ENCODE data around the gene SMURF1. TPM values are rescaled to one million over a fixed set of nuclear protein-coding genes. Genes with fewer than 3 reads are reported as not detected.

The SMURF1 gene
- total RNA-seq, 4 donors from 2014 or later: 28.2 to 35.4 (median 31.1) TPM

- no peak for DNase-seq (ENCODE audit: low spot score in 2 of 2)
- peak overlapping the region in 1 of 4 donors; percentile 32 for H3K27ac ChIP-seq
- no peak for TF ChIP-seq POLR2A (IDR thresholded peaks at IDR 0.05)
- TF ChIP-seq CTCF (IDR thresholded peaks at IDR 0.05): no peak
- TF ChIP-seq EP300 (IDR thresholded peaks at IDR 0.05): no peak
- H3K36me3 ChIP-seq: peaks cover 4 to 53% (median 7%) of the 10 kb centered on the region in 3 donors
- WGBS, 2 donors: 36 to 37% methylated on average over 3 of the region's 3 CpGs
- H3K27me3 ChIP-seq: no peaks in the 10 kb centered on the region
- H3K4me1 ChIP-seq: peaks cover 0 to 46% (median 2%) of the 10 kb centered on the region in 4 donors
- no peak overlapping the region for H3K4me3 ChIP-seq
- H3K9me3 ChIP-seq: peaks cover 0 to 4% (median 0%) of the 10 kb centered on the region in 4 donors
Observed at GRCh38 chr7:99027241-99027640, 116.7 kb downstream of the SMURF1 start.

- Histone ChIP-seq H3K4me1 (peaks cover 0 to 34% (median 0%) of the 10 kb centered on the region in 4 donors), H3K27ac (peak overlapping the region in 2 of 4 donors; percentile 50 to 73), H3K4me3 (no peak overlapping the region), H3K9me3 (no peaks in the 10 kb centered on the region), H3K27me3 (no peaks in the 10 kb centered on the region), H3K36me3 (peaks cover 0 to 33% (median 0%) of the 10 kb centered on the region in 3 donors)
- no peak for DNase-seq (ENCODE audit: low spot score in 2 of 2)
- no peak for TF ChIP-seq POLR2A (IDR thresholded peaks at IDR 0.05)
- peak in 1 of 2 donors; percentile 46 for TF ChIP-seq EP300 (IDR thresholded peaks at IDR 0.05)
- TF ChIP-seq CTCF (IDR thresholded peaks at IDR 0.05): no peak
Observed at GRCh38 chr7:99024066-99024465, 119.8 kb downstream of the SMURF1 start.

DNA sequence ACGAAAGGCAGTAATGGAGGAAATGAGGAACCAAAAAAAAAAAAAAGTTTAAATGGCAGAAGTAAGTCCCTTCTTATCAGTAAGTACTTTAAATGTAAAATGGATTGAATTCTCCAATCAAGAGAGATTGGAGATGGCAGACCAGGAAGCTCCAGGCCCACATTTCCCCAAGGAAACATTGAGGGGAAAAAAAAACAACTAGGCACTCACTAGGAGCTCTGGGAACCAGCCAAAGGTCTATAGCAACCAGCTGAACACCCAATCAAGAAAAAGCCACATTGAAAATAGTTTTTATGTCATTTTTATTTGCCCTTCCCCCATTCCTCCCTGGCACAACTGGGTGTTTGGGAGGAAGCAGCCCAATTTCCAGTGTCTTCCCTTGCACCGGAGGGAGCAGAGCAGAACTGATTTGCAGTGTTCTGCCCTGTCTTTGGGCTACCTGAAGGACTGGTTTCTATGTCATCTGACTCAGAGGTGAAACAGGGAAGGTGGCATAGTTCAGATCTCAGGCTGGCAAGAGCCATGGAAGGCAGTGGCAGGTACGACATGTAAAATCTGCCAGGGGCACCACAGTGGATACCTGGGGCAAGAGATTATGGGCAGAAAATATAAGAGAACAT lies 121.9 kb downstream of the SMURF1 start:
- no peak for DNase-seq (ENCODE audit: low spot score in 2 of 2)
- Histone ChIP-seq H3K27ac (peak overlapping the region in 2 of 4 donors; percentile 0 to 44), H3K9me3 (no peaks in the 10 kb centered on the region), H3K4me3 (no peak overlapping the region), H3K27me3 (no peaks in the 10 kb centered on the region), H3K4me1 (peaks cover 0 to 33% (median 0%) of the 10 kb centered on the region in 4 donors), H3K36me3 (peaks cover 0 to 15% (median 0%) of the 10 kb centered on the region in 3 donors)
- WGBS, 2 donors: 61 to 79% methylated on average over 3 of the region's 3 CpGs
- no peak for TF ChIP-seq CTCF (IDR thresholded peaks at IDR 0.05)
- no peak for TF ChIP-seq POLR2A (IDR thresholded peaks at IDR 0.05)
- no peak for TF ChIP-seq EP300 (IDR thresholded peaks at IDR 0.05)

DNA sequence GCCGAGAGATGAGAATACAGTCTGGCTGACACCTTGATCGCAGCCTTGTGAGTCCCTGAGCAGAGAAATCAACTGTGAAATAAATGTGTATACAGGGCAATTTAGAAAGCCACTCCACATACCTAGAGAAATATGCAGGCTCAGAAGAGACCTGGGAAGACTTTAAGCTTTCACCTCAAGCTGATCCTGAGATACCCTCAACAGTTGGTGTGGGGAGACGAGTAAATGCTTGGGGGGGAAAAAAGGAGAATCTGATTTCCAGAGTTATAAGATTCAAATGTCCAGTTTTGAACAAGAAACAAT lies 123.5 kb downstream of the SMURF1 start:
- TF ChIP-seq EP300 (IDR thresholded peaks at IDR 0.05): no peak
- TF ChIP-seq CTCF (IDR thresholded peaks at IDR 0.05): no peak
- TF ChIP-seq POLR2A (IDR thresholded peaks at IDR 0.05): no peak
- 83 to 100% methylated on average over 3 of the region's 3 CpGs for WGBS, 2 donors
- Histone ChIP-seq H3K4me1 (peaks cover 0 to 33% (median 0%) of the 10 kb centered on the region in 4 donors), H3K27me3 (no peaks in the 10 kb centered on the region), H3K27ac (no peak overlapping the region), H3K36me3 (peaks cover 0 to 26% (median 0%) of the 10 kb centered on the region in 3 donors), H3K4me3 (no peak overlapping the region), H3K9me3 (no peaks in the 10 kb centered on the region)
- no peak for DNase-seq (ENCODE audit: low spot score in 2 of 2)

GRCh38 chr7:99019523-99020412 lies 124.1 kb downstream of the SMURF1 start:
- Histone ChIP-seq H3K4me3 (no peak overlapping the region), H3K36me3 (peaks cover 0 to 32% (median 0%) of the 10 kb centered on the region in 3 donors), H3K9me3 (no peaks in the 10 kb centered on the region), H3K4me1 (peaks cover 0 to 29% (median 0%) of the 10 kb centered on the region in 4 donors), H3K27ac (no peak overlapping the region), H3K27me3 (no peaks in the 10 kb centered on the region)
- WGBS, 2 donors: 91 to 92% methylated on average over 12 of the region's 12 CpGs
- TF ChIP-seq CTCF (IDR thresholded peaks at IDR 0.05) (no peak), POLR2A (IDR thresholded peaks at IDR 0.05) (no peak)
- DNase-seq (ENCODE audit: low spot score in 2 of 2): no peak
